ENCODE measurements around the gene ST3GAL3. TPM values are rescaled to one million over a fixed set of nuclear protein-coding genes. Genes with fewer than 3 reads are reported as not detected.

The ST3GAL3 gene
- total RNA-seq, 2 experiments from 2014 or later = 10.6 to 12.1 TPM

DNA sequence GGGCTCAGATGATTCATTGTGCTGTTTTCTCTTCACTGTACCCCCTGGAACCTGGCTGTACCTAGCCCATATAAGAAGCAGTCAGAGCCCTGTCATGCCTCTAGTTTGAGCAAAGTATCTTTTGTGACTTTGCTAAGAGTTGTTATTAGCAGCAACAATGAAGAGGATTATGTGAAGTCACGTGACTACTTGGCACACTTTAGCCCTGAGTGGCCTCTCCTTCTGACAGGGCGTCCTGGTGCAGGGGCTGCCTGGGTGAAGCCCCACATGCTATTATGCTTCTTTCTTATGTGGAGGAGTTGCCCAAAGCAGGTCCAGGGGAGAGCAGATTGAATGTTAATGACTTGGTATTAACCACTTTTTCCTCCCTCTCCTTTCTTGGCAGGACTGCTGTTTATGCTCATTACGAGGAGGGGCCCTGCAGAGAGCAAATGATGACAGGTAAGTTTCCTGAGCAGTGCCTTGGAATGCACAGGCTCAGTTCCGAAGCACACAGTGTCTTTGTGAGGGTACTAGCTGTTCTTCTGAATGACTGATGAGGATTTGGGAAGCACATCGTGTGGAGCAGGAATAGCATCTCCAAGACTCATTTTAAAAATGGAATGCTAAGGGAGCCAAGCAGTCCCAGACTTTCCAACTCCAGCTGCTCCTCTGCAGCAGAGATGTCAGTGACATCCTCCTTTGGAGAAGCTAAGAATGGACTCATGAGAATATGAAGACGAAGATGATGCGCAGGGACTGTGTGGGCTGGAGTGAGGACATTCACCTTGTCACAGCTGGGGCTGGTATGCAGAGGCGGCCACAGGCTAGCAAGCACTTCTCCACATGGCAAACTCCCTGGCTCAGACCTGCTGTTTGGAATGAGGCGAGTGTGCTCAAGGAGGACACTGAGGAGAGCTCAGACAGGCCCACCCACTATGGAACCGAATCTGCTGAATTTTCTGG lies 15.2 kb upstream of the ST3GAL3 start:
- ChIA-PET POLR2A (no interaction called here), CTCF (no interaction called here)

DNA sequence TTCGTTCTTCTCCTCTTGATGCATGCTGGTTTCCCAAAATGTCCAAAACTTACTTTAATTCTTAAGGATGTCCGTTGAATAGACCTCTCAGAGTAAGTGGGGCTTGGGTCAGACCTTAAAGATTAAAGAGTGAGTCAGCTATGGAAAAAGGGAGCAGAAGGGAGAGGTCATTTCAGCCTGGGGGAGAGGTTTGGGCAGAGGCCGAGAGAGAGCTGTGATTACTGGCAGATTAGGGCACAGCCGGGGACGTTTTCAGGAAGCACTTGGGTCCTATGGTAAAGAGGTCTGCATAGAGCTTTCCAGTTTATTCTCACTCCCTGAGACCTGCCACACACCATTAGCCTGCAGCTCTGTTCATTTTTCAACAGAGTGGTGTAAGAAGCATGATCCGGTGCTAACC lies 14.0 kb upstream of the ST3GAL3 start:
- POLR2A ChIA-PET = no interaction called here
- CTCF ChIA-PET = no interaction called here

DNA sequence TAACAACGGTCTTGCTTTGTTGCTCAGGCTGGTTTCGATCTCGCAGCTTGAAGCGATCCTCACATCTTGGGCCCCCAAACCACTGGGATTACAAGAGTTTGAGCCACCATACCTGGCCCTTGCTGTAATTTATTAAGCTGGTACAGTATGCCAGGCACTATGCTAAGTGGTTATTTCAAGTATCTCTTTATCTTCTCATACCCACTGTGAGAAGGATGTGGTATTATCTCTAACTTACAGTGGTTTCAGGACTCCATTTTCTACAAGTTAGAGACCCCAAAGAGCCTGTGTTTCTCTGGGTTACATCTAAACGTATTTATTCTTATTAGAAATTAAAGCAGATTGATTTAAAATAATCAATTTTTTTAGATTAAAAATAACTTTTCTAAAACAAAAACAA lies 8.1 kb upstream of the ST3GAL3 start:
- POLR2A ChIA-PET = no interaction called here
- CTCF ChIA-PET = no interaction called here

DNA sequence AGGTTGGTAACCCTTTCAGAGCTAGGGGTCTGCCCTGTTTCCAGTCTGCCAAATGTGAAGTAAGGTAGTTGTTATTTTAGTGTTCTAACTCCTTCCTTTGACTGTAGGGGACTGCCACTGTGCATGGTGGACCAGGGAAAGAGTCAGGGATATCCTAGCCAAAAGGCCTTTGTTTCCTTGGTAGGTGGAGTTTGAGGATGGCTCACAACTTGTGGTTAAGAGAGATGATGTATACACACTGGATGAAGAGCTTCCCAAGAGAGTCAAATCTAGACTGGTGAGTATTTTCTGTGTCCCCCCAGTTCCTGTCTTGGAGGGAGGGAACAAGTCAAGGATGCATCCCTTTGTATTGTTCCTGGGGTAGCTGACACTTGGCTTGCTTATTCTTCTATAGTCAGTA lies 3.5 kb upstream of the ST3GAL3 start:
- ChIA-PET POLR2A (no interaction called here), CTCF (no interaction called here)

DNA sequence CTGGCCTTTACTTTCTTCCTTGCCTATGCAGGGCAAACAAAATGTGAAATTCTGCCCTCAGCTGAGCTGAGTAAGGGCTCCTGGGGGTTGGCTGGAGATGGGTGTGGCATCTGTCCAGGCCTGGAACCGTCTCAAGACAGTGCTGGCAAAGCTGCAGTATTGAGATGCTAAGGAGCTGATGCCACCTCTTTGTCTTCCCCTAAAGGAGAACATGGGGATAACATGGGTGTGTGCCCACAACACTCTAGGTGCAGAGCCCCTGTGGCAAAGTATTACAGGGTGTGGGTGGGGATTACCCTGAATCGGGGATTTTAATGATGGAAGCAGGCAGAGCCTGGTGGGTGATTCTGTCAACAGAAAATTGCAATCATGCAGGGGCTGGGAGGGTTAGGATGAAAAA lies 2.5 kb upstream of the ST3GAL3 start:
- POLR2A ChIA-PET = interaction anchor here (0.7 to 2.8 kb wide), 2 partner anchors 55 to 324 kb away, joined by 4 to 14 read pairs; partner anchors contain the start of gene KDM4A
- CTCF ChIA-PET = interaction anchor here (0.7 kb wide), 1 partner anchor 272 kb away, joined by 3 read pairs; no protein-coding TSS in a partner anchor

DNA sequence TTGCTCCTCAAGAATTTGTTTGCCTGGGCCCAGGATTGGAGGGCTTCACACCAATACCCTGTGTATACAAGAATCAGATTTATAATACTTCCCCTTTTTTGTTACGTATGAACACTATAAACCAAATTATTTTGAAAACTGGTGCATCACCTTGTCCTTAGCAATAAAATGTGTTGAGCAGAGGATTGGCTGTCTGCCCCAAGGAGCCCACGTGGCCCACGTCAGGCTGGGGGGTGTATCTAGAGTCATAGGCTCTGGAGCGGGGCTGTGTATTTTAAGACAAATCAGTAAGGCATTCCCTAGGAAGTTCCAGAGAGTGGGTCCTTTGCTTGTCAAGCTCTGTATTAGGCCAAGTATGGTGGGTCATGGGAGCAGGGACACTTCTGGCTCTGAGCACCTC lies 2.0 kb upstream of the ST3GAL3 start:
- ChIA-PET CTCF (interaction anchor here (0.7 to 1.9 kb wide), 2 partner anchors 230 to 272 kb away, joined by 3 to 6 read pairs; no protein-coding TSS in a partner anchor), POLR2A (interaction anchor here (0.7 to 2.8 kb wide), 2 partner anchors 55 to 323 kb away, joined by 4 to 14 read pairs; partner anchors contain the start of gene KDM4A)

DNA sequence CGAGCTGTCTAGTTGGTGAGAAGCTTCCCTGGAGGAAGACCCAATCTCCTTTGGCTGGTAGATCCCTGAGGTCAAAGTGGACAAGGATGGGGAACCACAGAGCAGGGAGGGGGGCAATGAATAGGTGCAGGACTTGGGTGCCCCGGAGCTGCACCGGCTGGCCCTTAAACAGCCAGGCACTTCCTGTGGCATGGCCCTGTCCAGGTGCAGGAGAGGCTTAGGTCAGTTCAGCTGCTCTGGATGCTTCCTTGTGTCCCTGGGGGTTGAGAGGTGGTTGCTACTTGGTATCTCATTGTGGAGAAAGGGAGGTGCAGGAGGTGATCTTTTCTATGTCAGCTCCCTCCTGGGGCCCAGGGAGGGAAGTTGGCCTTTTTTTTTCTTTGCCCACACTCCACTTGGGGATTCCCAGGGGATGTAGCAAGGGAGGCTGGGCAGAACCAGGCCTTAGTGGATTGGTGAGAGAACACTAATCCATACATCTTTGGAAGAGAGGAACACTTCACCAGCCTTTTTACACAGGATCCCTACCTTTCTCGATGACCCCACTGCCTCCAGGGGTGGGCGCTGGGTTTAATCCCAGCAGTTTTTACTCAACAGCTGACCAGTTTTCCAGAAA lies 1.2 kb upstream of the ST3GAL3 start:
- POLR2A ChIA-PET = interaction anchor here (0.7 to 2.8 kb wide), 3 partner anchors 56 to 295 kb away, joined by 3 to 14 read pairs (median 4); partner anchors contain the start of gene KDM4A
- CTCF ChIA-PET = interaction anchor here (1.9 kb wide), 1 partner anchor 229 kb away, joined by 6 read pairs; no protein-coding TSS in a partner anchor

DNA sequence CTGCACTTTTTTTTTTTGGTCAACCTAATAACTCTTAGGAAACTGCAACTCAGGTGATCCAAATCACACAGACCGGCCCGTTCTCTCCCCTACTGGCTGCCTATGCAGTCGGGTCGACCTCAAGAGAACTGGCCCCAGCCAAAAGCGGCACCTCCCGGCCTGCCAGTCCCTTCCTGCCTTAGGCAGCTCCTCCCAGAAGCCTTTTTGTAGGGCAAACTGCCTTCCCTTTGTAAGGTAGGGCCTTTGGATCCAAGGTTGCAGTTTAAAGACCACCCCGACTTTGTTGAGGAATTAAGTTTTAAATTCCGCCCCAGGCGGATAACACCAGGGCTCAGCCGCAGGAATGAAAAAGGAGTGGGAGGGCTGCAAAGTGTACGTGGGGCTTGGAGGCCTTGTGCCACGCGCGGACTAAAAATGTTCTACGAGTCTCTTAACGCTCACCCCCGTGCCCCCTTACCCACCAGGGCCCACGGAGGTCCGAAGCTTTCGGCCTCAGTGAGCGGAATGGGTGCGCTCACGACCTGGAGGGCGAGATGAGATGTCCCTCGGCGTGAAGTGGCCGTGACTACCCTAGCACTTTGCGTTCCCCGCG lies 642 bp upstream of the ST3GAL3 start:
- CTCF ChIA-PET = interaction anchor here (1.0 to 1.9 kb wide), 2 partner anchors 46 to 228 kb away, joined by 3 to 6 read pairs; no protein-coding TSS in a partner anchor
- POLR2A ChIA-PET = interaction anchor here (0.7 to 2.8 kb wide), 5 partner anchors 54 to 324 kb away, joined by 3 to 14 read pairs (median 4); partner anchors contain the start of genes KDM4A and SLC6A9

DNA sequence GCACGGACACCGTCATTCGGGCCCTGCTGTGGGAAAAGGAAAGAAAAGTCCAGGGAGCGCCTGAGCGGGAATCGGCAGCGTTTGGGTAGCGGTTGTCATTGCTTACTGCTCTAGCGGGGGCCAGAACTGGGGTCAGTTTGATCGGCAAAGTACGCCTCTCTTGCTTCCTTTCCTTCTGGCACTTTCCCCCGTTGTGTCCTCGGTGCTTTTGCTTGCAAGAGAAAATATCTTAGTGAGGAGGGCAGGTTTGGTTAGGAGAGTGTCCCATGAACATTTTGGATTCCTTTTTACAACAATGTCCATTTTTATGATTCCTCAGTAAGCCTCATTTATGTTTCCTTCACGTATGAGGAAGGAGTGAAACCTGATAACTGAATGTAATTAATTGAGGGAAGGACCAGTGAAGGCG lies 670 bp downstream of the ST3GAL3 start:
- CTCF ChIA-PET = no interaction called here
- POLR2A ChIA-PET = interaction anchor here (0.7 kb wide), 1 partner anchor 293 kb away, joined by 3 read pairs; no protein-coding TSS in a partner anchor

DNA sequence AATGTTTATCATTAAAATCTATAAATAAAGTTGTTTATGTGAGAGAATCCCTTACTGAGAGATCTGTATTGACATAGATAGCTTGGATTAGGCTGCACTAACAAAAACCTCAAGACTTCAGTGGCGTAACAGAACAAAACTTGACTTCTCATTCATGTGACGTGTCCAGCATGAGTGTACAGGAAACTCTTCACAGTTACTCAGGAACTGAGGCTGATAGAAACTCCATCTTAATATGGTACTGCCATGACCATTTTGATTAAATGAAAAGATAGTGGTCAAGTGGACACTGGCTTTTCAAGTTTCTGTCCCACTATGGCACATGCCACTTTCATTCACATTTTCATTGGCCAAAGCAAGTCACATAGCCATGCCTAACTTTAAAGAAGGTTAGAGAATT lies 3.7 kb downstream of the ST3GAL3 start:
- POLR2A ChIA-PET = no interaction called here
- CTCF ChIA-PET = no interaction called here

DNA sequence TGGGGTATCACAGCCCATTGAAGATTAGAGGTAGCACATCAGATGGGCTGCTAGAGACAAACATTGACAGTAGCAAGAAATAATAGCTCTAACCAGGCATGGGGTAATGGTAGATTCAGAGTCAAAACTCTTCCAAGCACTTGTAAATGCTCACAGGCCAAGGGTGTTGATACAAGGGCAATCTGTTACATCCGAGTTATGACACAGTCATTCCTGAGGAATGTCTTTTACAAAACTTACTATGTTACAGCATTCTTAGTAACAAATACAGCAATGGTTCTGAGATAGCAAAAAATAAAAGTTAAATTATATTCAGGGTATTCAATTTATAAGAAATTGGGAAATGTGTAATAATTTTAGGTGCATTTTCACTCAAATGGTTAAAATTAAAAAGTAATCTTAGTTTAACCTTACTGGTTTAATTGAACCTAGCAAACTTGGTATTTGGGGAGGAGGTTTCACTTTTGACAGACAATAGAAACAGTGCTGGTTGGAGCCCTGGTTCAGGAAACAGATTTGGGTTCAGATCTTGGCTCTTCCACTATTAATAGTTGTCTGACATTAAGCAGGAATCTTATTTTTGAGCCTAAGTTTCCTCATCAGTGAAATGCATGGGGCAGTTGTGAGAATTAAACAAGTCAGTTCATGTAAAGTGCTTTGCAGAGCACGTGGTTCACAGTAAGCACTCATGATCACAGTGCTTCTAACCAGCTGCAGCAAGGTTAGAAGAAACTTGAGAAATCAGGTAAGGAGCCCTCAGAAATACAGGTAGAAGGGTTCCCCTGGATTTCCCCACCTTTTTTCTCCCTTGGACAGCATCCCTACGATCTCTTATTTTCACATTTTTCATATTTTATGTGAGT lies 4.4 kb downstream of the ST3GAL3 start:
- POLR2A ChIA-PET = no interaction called here
- CTCF ChIA-PET = no interaction called here

DNA sequence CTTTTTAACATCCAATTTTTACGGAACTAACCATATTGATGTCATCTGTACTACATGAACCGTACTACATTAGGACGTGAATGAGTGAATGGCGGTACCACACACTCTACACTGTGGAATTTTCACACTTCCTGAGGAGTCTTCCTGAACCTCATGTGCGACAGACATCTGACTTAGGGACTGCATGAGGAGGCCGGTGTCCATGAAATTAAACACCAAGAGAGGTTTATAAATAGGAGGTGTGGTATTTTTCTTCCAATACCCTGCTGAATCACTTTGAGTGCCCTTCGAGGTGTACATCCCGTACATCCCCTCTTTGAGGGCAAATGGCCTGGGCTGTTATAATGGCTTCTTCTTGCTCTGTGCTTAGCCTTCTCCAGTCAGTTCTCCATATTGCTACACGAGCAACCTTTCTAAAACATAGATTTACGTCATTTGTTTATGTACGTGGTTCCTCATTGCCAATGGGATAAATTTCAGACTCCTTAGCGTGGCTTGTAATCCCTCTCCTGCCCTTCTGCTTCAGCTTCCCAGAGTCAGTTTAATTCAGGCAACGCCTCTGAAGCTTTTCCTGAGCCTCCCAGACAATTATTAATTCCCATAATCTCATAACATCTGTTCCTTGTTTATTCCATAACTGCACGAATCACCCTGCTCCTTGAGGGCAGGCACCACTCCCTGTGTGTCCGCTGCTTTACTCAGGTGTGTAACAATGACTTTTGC lies 9.4 kb downstream of the ST3GAL3 start:
- CTCF ChIA-PET = no interaction called here

DNA sequence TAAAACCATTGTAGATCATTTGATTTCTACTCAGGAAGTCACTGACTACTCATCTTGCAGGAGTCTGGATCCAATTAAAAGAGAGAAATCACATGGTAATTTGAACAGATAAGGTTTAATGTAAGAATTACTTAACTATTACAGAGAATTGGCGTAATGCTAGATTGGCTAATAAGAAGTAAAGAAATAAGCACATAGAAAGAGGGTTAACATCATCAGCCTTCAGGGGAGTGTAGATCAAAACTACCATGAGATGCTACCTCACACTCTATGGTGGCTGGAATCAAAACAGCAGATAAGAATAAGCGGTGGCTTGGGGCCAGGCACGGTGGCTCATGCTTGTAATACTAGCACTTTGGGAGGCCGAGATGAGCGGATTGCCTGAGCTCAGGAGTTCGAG lies 11.7 kb downstream of the ST3GAL3 start:
- POLR2A ChIA-PET = no interaction called here
- CTCF ChIA-PET = no interaction called here

More for the DNA sequence above, 9.4 kb downstream of the ST3GAL3 start:
- POLR2A ChIA-PET = no interaction called here

DNA sequence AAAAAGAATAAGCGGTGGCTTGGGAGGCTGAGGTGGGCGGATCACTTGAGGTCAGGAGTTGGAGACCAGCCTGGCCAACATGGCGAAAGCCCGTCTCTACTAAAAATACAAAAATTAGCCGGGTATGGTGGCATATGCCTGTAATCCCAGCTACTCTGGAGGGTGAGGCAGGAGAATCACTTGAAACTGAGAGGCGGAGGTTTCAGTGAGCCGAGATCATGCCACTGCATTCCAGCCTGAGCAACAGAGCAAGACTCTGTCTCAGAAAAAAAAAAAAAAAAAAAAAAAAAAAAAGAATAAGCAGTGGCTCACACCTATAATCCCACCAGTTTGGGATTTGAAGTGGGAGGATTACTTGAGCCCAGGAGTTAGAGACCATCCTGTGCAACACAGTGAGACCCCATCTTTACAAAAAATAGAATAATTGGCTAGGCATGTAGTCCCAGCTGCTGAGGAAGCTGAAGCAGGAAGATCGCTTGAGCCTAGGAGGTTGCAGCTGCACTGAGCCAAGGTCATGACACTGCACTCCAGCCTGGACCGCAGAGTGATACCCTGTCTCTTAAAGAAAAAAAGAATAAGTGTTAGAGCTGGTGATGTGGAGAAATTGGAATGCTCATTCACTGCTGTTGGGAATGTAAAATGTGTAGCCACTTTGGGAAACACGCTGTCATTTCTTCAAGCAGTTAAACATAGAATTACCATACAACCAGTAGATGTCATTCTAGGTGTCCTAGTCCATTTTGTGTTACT lies 12.5 kb downstream of the ST3GAL3 start:
- ChIA-PET POLR2A (interaction anchor here (0.7 kb wide), 1 partner anchor 522 kb away, joined by 7 read pairs; no protein-coding TSS in a partner anchor), CTCF (interaction anchor here (0.7 kb wide), 1 partner anchor 928 kb away, joined by 3 read pairs; no protein-coding TSS in a partner anchor)

DNA sequence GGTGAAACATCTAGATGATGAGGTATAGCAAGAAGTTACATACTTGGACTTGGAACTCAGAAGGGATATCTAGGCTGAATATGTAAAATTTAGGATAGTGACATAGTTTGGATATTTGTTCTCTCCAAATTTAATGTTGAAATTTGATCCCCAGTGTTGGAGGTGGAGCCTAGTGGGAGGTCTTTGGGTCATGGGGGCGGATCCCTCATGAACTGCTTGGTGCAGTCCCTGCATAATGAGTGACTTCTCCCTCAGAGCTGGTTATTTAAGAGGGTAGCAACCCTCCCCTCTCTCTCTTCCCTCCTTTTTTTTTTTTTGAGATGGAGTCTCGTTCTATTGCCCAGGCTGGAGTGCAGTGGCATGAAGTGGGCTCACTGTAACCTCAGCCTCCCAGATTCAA lies 15.5 kb downstream of the ST3GAL3 start:
- ChIA-PET CTCF (no interaction called here), POLR2A (no interaction called here)

DNA sequence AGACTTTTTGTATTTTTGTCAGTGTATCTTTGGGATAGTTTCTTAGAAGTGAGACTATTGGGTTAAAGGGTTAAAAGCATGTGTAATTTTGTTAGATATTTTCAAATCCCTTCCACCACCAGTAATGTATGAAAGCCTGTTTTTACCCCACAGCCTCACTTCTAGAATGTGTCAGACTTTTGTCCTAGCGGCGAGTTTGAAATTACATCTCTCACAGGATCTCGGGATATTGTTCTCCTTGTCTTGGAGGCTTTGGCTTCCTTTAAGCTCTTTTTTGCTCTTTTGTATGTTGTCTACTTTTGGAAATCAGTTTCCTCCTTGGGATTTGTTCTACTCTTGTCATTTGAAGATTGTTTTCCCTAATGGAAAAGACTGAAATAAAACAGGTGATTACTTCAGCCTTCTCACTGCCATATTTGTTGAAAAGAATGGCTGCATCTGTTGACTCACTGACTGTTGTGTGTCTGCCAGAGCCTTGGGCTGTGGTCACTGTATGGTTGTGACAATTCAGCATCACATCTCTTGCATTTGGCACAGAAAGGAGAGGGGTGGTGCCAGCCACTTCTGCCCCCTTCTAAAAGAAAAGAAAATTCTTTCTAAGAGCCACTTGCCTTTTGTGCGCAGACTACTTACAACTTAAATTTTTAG lies 22.6 kb downstream of the ST3GAL3 start:
- ChIA-PET CTCF (no interaction called here), POLR2A (no interaction called here)

DNA sequence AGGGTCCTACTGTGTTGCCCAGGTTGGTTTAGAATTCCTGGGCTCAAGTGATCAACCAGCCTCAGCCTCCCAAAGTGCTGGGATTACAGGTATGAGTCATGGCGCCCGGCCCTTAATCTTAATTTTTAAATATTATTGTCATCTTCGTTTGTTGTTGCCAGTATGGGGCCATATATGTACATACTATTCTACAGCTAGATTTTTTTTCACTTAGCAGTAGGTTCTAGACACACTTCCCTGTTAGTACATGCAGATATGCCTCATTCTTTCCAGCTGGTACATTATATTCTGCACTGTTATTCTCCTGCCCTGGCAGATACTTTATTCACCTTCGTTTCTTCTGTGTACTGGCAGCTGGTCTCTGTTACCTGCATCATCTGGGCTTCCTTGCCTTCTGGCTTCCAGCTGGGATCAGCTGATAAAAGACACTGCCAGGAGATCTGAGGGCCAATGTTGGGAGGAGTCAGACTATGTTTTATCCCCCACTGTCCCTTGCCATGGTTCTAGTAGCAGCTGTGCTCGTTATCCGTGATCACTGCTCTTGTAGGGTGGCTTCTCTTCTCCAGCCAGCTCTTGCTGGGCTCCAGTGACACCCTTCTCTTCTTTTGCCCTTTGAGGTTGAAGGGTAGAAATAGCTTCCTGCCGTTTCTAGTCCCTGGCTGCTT lies 24.7 kb downstream of the ST3GAL3 start:
- CTCF ChIA-PET = no interaction called here
- POLR2A ChIA-PET = no interaction called here
